ENCODE data around the gene IMMP2L. TPM values are rescaled to one million over a fixed set of nuclear protein-coding genes. Genes with fewer than 3 reads are reported as not detected.

Gene IMMP2L
- total and polyA plus RNA-seq, 2 of the 4 experiments (the other 2 are of a cell fraction): 5.8 to 9.3 TPM

- no TSS peak for BruUV-seq (replicated peaks)
- POLR2A ChIA-PET (ENCODE audit: unreplicated experiment): no interaction called here
Measured at GRCh38 chr7:111071556-111071955, 490.7 kb downstream of the IMMP2L start.

More at GRCh38 chr7:111071556-111071955, 490.7 kb downstream of the IMMP2L start:
- H3K4me2 ChIP-seq (ENCODE audit: low read depth, low read length): no peak overlapping the region
- H3K79me1 ChIP-seq (ENCODE audit: low read depth in 1 of 2, low read length in 2 of 2): no peaks in the 10 kb centered on the region
- intact Hi-C loops (cut with micrococcal nuclease) (no loop called here), dilution Hi-C loops (cut with HindIII; ENCODE audit: low sequenced_read_pairs, unreplicated experiment) (no loop called here), in situ Hi-C loops (cut with MboI; ENCODE audit: low sequenced_read_pairs) (no loop called here)
- H3K56ac ChIP-seq (ENCODE audit: extremely low read depth, insufficient read depth, low read length): no peak overlapping the region
- no peak for ATAC-seq (ENCODE audit: low read depth)
- no peak overlapping the region for H2AK9ac ChIP-seq (replicated peaks; ENCODE audit: low read depth, low read length, poor library complexity)
- no peaks in the 10 kb centered on the region for H3K36me3 ChIP-seq (ENCODE audit: control insufficient read depth, insufficient read depth, low read length)
- H3K27me3 ChIP-seq (ENCODE audit: control insufficient read depth, insufficient read depth, low read length): no peaks in the 10 kb centered on the region
- no peak overlapping the region for H3K23ac ChIP-seq (ENCODE audit: low read depth, low read length)
- H2BK120ac ChIP-seq (ENCODE audit: low read depth, low read length): no peak overlapping the region
- H3K9me3 ChIP-seq (ENCODE audit: control insufficient read depth, insufficient read depth, low read length): no peaks in the 10 kb centered on the region
- H3K4me1 ChIP-seq (ENCODE audit: control insufficient read depth, insufficient read depth, low read length): peaks cover 6% of the 10 kb centered on the region
- H2AFZ ChIP-seq (replicated peaks; ENCODE audit: low read length, poor library complexity): no peak overlapping the region
- DNase-seq: no peak
- no peak overlapping the region for H3K27ac ChIP-seq (ENCODE audit: insufficient read depth, low read length)
- H4K91ac ChIP-seq (ENCODE audit: insufficient read depth, low read depth, low read length): no peak overlapping the region
- no peak overlapping the region for H3K4ac ChIP-seq (ENCODE audit: low read depth, low read length)
- H3K14ac ChIP-seq (replicated peaks; ENCODE audit: low read depth, low read length): no peak overlapping the region
- no peak overlapping the region for H3K4me3 ChIP-seq (ENCODE audit: insufficient read depth, low read depth, low read length)
- no peaks in the 10 kb centered on the region for H3K9me1 ChIP-seq (ENCODE audit: insufficient read depth, low read length)
- H2BK15ac ChIP-seq (ENCODE audit: low read depth, low read length): no peak overlapping the region
- no peak overlapping the region for H3K18ac ChIP-seq (ENCODE audit: low read depth, low read length)
- H2AK5ac ChIP-seq (ENCODE audit: low read depth, low read length): no peak overlapping the region
- CTCF ChIA-PET: no interaction called here
- H2BK20ac ChIP-seq (ENCODE audit: low read depth, low read length): no peak overlapping the region
- no peaks in the 10 kb centered on the region for H4K20me1 ChIP-seq (ENCODE audit: insufficient read depth, low read length)
- H3K9ac ChIP-seq (ENCODE audit: low read depth, low read length): no peak overlapping the region
- H2BK5ac ChIP-seq (ENCODE audit: low read depth, low read length, poor library complexity, severe bottlenecking): no peak overlapping the region
- no peak for TF ChIP-seq CTCF (conservative IDR thresholded peaks at IDR 0.05; ENCODE audit: low read depth, low read length)
- TF ChIP-seq MXI1 (IDR thresholded peaks at IDR 0.05; ENCODE audit: borderline replicate concordance, low read depth, low read length): no peak
- no peak for TF ChIP-seq SMC3 (IDR thresholded peaks at IDR 0.05; ENCODE audit: low read depth, low read length)
- no peak for TF ChIP-seq CHD1 (IDR thresholded peaks at IDR 0.05; ENCODE audit: low read depth, low read length)
- TF ChIP-seq POLR2A (IDR thresholded peaks at IDR 0.05; ENCODE audit: low read depth, low read length): no peak
- no peak for TF ChIP-seq NFE2L2 (IDR thresholded peaks at IDR 0.05; ENCODE audit: low read depth, low read length)
- no peak overlapping the region for H4K5ac ChIP-seq (ENCODE audit: low read depth, low read length)
- no peak overlapping the region for H4K8ac ChIP-seq (ENCODE audit: low read depth in 2 of 2, low read length in 2 of 2)
